IMR-90 (cell line): Measurements from ENCODE around the gene TRDMT1. TPM values are rescaled to one million over a fixed set of nuclear protein-coding genes. Genes with fewer than 3 reads are reported as not detected.

Source experiments
- ATAC-seq: fragments of 200-7000 bp; cut with Tn5 transposase; 2 replicates; pipeline ENCODE4 v1.9.1; 2020; ENCODE audit warnings: low read depth, mild to moderate bottlenecking, moderate library complexity
- BruUV-seq: library from RNA; stranded (reverse); fragments of 400-500 nt; replicated peaks from 2 replicates; lab custom pipeline; 2021; lab: Mats Ljungman, UMichigan
- CTCF ChIA-PET: fragments of 300-600 bp; formaldehyde crosslinking; extraction: SDS; loops from one replicate; lab custom pipeline; 2021; ENCODE audit warnings: antibody characterized with exemption; lab: Yijun Ruan, JAX
- POLR2A ChIA-PET: fragments of 300-600 bp; sonication (Branson Sonifier 250); formaldehyde crosslinking; loops from one replicate; lab custom pipeline; 2022; ENCODE audit warnings: antibody characterized with exemption; ENCODE audit not compliant: unreplicated experiment; lab: Charles Lee
- DNase-seq: peaks from one replicate; pipeline ENCODE4 v3.0.0; 2013
- H2AFZ ChIP-seq: replicated peaks from 2 replicates; pipeline ENCODE3; 2013; ENCODE audit warnings: low read length, mild to moderate bottlenecking; ENCODE audit not compliant: poor library complexity
- H2AK5ac ChIP-seq: 2 replicates; pipeline ENCODE4 v1.6.1; 2013; ENCODE audit warnings: low read depth, low read length, inconsistent platforms
- H2AK9ac ChIP-seq: replicated peaks from 2 replicates; pipeline ENCODE3; 2013; ENCODE audit warnings: mild to moderate bottlenecking, low read depth, low read length, moderate library complexity; ENCODE audit not compliant: poor library complexity
- H2BK120ac ChIP-seq: 2 replicates; pipeline ENCODE4 v1.6.1; 2013; ENCODE audit warnings: low read depth, low read length, inconsistent platforms
- H2BK15ac ChIP-seq: 3 replicates; pipeline ENCODE4 v1.6.1; 2013; ENCODE audit warnings: low read depth, low read length, inconsistent platforms
- H2BK20ac ChIP-seq: 2 replicates; pipeline ENCODE4 v1.6.1; 2013; ENCODE audit warnings: low read depth, mild to moderate bottlenecking, inconsistent platforms, low read length, moderate library complexity
- H2BK5ac ChIP-seq: 2 replicates; pipeline ENCODE4 v1.6.1; 2013; ENCODE audit warnings: mild to moderate bottlenecking, low read depth, low read length, inconsistent platforms; ENCODE audit not compliant: poor library complexity, severe bottlenecking
- H3K14ac ChIP-seq: replicated peaks from 2 replicates; pipeline ENCODE4 v1.6.1; 2013; ENCODE audit warnings: low read depth, low read length, inconsistent platforms
- H3K18ac ChIP-seq: 2 replicates; pipeline ENCODE4 v1.6.1; 2013; ENCODE audit warnings: low read depth, low read length, control low read depth
- H3K23ac ChIP-seq: 2 replicates; pipeline ENCODE4 v1.6.1; 2013; ENCODE audit warnings: low read depth, low read length, inconsistent platforms
- H3K27ac ChIP-seq: 2 replicates; pipeline ENCODE4 v1.5.1; 2013; ENCODE audit warnings: mild to moderate bottlenecking, control low read depth, low read length; ENCODE audit not compliant: insufficient read depth
- H3K27me3 ChIP-seq: 2 replicates; pipeline ENCODE4 v1.6.1; 2013; ENCODE audit warnings: low read length; ENCODE audit not compliant: control insufficient read depth, insufficient read depth
- H3K36me3 ChIP-seq: 2 replicates; pipeline ENCODE4 v1.6.1; 2013; ENCODE audit warnings: low read length, mixed read lengths; ENCODE audit not compliant: control insufficient read depth, insufficient read depth
- H3K4ac ChIP-seq: 2 replicates; pipeline ENCODE4 v1.6.1; 2013; ENCODE audit warnings: low read depth, low read length, inconsistent platforms
- H3K4me1 ChIP-seq: 2 replicates; pipeline ENCODE4 v1.6.1; 2013; ENCODE audit warnings: low read length, mixed read lengths; ENCODE audit not compliant: control insufficient read depth, insufficient read depth
- H3K4me2 ChIP-seq: 2 replicates; pipeline ENCODE4 v1.6.1; 2013; ENCODE audit warnings: low read depth, mild to moderate bottlenecking, control low read depth, low read length, moderate library complexity
- H3K4me3 ChIP-seq: 2 replicates; pipeline ENCODE4 v1.5.1; 2013; ENCODE audit warnings: low read depth, mild to moderate bottlenecking, control low read depth, low read length, moderate library complexity; ENCODE audit not compliant: insufficient read depth
- H3K56ac ChIP-seq: 2 replicates; pipeline ENCODE4 v1.6.1; 2013; ENCODE audit warnings: low read length, inconsistent platforms; ENCODE audit not compliant: insufficient read depth; ENCODE audit errors: extremely low read depth
- H3K79me1 ChIP-seq, 2 experiments: 2 replicates each; pipeline ENCODE4 v1.6.1; 2013; ENCODE audit warnings: low read length in 2 of 2, inconsistent platforms in 1 of 2, low read depth in 1 of 2
- H3K9ac ChIP-seq: 2 replicates; pipeline ENCODE4 v1.6.1; 2013; ENCODE audit warnings: low read depth, low read length, control low read depth
- H3K9me1 ChIP-seq: 2 replicates; pipeline ENCODE4 v1.6.1; 2013; ENCODE audit warnings: low read length, inconsistent platforms; ENCODE audit not compliant: insufficient read depth
- H3K9me3 ChIP-seq: 2 replicates; pipeline ENCODE4 v1.6.1; 2013; ENCODE audit warnings: low read length; ENCODE audit not compliant: control insufficient read depth, insufficient read depth
- H4K20me1 ChIP-seq: 2 replicates; pipeline ENCODE4 v1.6.1; 2013; ENCODE audit warnings: low read length, inconsistent platforms; ENCODE audit not compliant: insufficient read depth
- H4K5ac ChIP-seq: 2 replicates; pipeline ENCODE4 v1.6.1; 2013; ENCODE audit warnings: mild to moderate bottlenecking, low read depth, low read length, control low read depth
- H4K8ac ChIP-seq, 2 experiments: 2 replicates each; pipeline ENCODE4 v1.6.1; 2013; ENCODE audit warnings: low read depth in 2 of 2, low read length in 2 of 2, control low read depth in 1 of 2, inconsistent platforms in 1 of 2
- H4K91ac ChIP-seq: 2 replicates; pipeline ENCODE4 v1.6.1; 2013; ENCODE audit warnings: low read depth, low read length, inconsistent platforms; ENCODE audit not compliant: insufficient read depth
- BHLHE40 ChIP-seq: fragments of 150-350 bp; IDR thresholded peaks from 2 replicates; pipeline ENCODE4 v1.6.1; 2016; ENCODE audit warnings: mild to moderate bottlenecking, low read depth, low read length
- CEBPB ChIP-seq: IDR thresholded peaks from 2 replicates; pipeline ENCODE4 v1.6.1; 2012; ENCODE audit warnings: low read depth, low read length, improper control_type of control experiment
- CHD1 ChIP-seq: IDR thresholded peaks from 2 replicates; pipeline ENCODE4 v1.6.1; 2012; ENCODE audit warnings: low read depth, low read length, improper control_type of control experiment
- FOS ChIP-seq: fragments of 150-350 bp; IDR thresholded peaks from 2 replicates; pipeline ENCODE4 v1.6.1; 2016; ENCODE audit warnings: low read depth, low read length
- MAFK ChIP-seq: IDR thresholded peaks from 2 replicates; pipeline ENCODE4 v1.6.1; 2012; ENCODE audit warnings: low read depth, low read length, improper control_type of control experiment
- MAZ ChIP-seq: IDR thresholded peaks from 2 replicates; pipeline ENCODE4 v1.6.1; 2012; ENCODE audit warnings: low read depth, mild to moderate bottlenecking, low read length, improper control_type of control experiment, moderate library complexity, borderline replicate concordance
- MXI1 ChIP-seq: IDR thresholded peaks from 2 replicates; pipeline ENCODE4 v1.6.1; 2012; ENCODE audit warnings: low read depth, mild to moderate bottlenecking, low read length, moderate library complexity, borderline replicate concordance
- POLR2A ChIP-seq: IDR thresholded peaks from 2 replicates; pipeline ENCODE4 v1.6.1; 2012; ENCODE audit warnings: mild to moderate bottlenecking, low read depth, low read length
- RAD21 ChIP-seq: IDR thresholded peaks from 2 replicates; pipeline ENCODE4 v1.6.1; 2012; ENCODE audit warnings: low read length, improper control_type of control experiment
- RCOR1 ChIP-seq: IDR thresholded peaks from 2 replicates; pipeline ENCODE4 v1.6.1; 2012; ENCODE audit warnings: mild to moderate bottlenecking, low read length, improper control_type of control experiment; ENCODE audit not compliant: insufficient replicate concordance
- RFX5 ChIP-seq: IDR thresholded peaks from 2 replicates; pipeline ENCODE4 v1.8.0; 2012; ENCODE audit warnings: low read depth, mild to moderate bottlenecking, low read length, moderate library complexity
- SMC3 ChIP-seq: fragments of 150-350 bp; IDR thresholded peaks from 2 replicates; pipeline ENCODE4 v1.6.1; 2016; ENCODE audit warnings: low read depth, mild to moderate bottlenecking, antibody characterized with exemption, low read length, moderate library complexity
- WGBS, 2 experiments: methylation state at CpG; one replicate each; pipeline versions ENCODE4 v1.1.5 to v1.1.7; 2013; ENCODE audit warnings: missing lambda C conversion rate in 2 of 2; ENCODE audit not compliant: insufficient read length in 1 of 2; ENCODE audit errors: extremely low coverage in 2 of 2; 5-methylcytosine and 5-hydroxymethylcytosine counted together
- dilution Hi-C: fragments of 300-500 bp; cut with HindIII; formaldehyde crosslinking; loops from one replicate; pipeline ENCODE4 v1.14.3; 2018; ENCODE audit warnings: low sequenced_read_pairs; ENCODE audit not compliant: unreplicated experiment
- in situ Hi-C: fragments of 300-500 bp; cut with MboI; formaldehyde crosslinking; loops from 3 replicates; pipeline ENCODE4 v1.14.3; 2019; ENCODE audit warnings: low sequenced_read_pairs, inconsistent platforms, mixed read lengths
- intact Hi-C: fragments of 100-400 bp; cut with micrococcal nuclease; formaldehyde crosslinking; loops from 2 replicates; pipeline ENCODE4 v1.10.0; 2022
- polyA plus RNA-seq, 3 experiments: library from polyadenylated mRNA; depleted of rRNA; stranded (reverse); fragments of >200 nt; gene quantifications; 2 replicates each; pipeline ENCODE4 v1.2.3, GENCODE V29; 2012; ENCODE audit warnings: low replicate concordance in 1 of 3
- total RNA-seq: library from RNA; depleted of rRNA; stranded (reverse); fragments of >200 nt; gene quantifications from 2 replicates; pipeline ENCODE4 v1.2.3, GENCODE V29; 2012
- TF ChIP-seq, protein P1 (sequence below): conservative IDR thresholded peaks from 2 replicates; pipeline ENCODE4 v1.5.1; 2012; ENCODE audit warnings: mild to moderate bottlenecking, low read depth, low read length, improper control_type of control experiment
- TF ChIP-seq, protein P2 (sequence below): fragments of 150-350 bp; IDR thresholded peaks from 2 replicates; pipeline ENCODE4 v1.6.1; 2017; ENCODE audit warnings: mild to moderate bottlenecking, antibody characterized with exemption, low read length, low read depth

Gene TRDMT1
- total and polyA plus RNA-seq, 2 of the 4 experiments (the other 2 are of a cell fraction): 2.1 to 4.7 TPM

DNA sequence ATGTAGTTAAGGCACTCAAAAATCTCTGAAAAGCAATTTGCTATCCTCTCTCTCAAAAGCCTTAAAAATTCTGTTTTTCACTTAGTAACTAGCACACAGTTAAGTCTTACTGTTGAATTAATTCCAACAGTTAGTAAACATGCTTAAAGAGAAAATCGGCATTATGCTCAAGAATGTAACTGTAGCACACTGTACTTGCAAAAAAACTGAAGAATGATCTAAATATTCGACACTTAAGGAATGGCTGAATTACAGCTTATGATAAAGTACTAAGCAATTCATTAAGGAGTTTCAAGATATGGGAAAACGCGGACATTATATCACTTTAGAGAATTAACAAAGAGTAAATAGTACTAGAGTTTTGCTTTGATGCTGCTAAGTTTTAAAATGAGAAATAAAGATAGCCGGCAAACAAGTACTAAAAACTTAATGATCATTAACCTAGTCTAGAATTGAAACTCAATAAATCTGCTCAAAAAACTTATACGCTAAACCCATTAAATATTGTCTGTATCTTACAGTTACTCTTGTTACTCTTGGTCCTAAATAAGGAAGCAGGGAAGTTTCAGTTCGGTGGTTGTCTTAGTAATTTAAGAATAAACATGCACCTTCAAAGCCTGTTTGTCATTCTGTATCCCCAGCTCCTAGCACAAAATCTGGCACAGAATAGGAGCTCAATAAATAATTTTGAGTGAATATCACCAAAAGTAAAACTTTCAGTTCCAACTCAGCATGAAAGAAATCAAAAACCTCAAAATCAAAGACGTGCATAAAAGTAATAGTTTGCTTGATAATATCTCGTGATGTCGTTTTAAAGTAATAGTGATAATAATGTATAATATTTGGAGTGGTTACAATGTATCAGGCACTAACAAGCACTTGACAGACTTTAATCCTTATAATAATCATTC, 1.2 kb downstream of the TRDMT1 start:
- H2BK20ac ChIP-seq: peak overlapping the region; percentile 18; the same call in 1 of the 2 replicates
- H3K27me3 ChIP-seq: no peaks in the 10 kb centered on the region
- peak overlapping the region; percentile 81 for H2AK5ac ChIP-seq
- H2BK120ac ChIP-seq: peak overlapping the region; percentile 94
- peak overlapping the region; percentile 81 for H3K9ac ChIP-seq
- peaks cover 7 to 33% of the 10 kb centered on the region in 2 experiments for H3K79me1 ChIP-seq
- peak overlapping the region; percentile 84; the same call in 2 of the 3 replicates for H2BK15ac ChIP-seq
- peak overlapping the region; percentile 95; the same call in 1 of the 2 replicates for H3K14ac ChIP-seq
- TSS peak; percentile 57 for BruUV-seq
- H2AK9ac ChIP-seq: peak overlapping the region; percentile 82
- peaks cover 6% of the 10 kb centered on the region; the same call in 1 of the 2 replicates for H3K4me1 ChIP-seq
- peak overlapping the region; percentile 89 for H3K4me2 ChIP-seq
- H3K56ac ChIP-seq: peak overlapping the region; percentile 98
- no peaks in the 10 kb centered on the region for H3K9me3 ChIP-seq
- intact Hi-C loops: loop anchor here (2.0 kb wide), 1 partner anchor 233 kb away; no protein-coding TSS in a partner anchor
- H3K18ac ChIP-seq: peak overlapping the region; percentile 60
- no peaks in the 10 kb centered on the region for H3K36me3 ChIP-seq
- TF ChIP-seq FOS: no peak
- TF ChIP-seq CEBPB: no peak
- TF ChIP-seq, protein P1, sequence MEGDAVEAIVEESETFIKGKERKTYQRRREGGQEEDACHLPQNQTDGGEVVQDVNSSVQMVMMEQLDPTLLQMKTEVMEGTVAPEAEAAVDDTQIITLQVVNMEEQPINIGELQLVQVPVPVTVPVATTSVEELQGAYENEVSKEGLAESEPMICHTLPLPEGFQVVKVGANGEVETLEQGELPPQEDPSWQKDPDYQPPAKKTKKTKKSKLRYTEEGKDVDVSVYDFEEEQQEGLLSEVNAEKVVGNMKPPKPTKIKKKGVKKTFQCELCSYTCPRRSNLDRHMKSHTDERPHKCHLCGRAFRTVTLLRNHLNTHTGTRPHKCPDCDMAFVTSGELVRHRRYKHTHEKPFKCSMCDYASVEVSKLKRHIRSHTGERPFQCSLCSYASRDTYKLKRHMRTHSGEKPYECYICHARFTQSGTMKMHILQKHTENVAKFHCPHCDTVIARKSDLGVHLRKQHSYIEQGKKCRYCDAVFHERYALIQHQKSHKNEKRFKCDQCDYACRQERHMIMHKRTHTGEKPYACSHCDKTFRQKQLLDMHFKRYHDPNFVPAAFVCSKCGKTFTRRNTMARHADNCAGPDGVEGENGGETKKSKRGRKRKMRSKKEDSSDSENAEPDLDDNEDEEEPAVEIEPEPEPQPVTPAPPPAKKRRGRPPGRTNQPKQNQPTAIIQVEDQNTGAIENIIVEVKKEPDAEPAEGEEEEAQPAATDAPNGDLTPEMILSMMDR: no peak
- TF ChIP-seq RFX5: no peak
- no peak for TF ChIP-seq BHLHE40
- TF ChIP-seq RAD21: no peak
- TF ChIP-seq CHD1: no peak
- TF ChIP-seq RCOR1: no peak
- no peak for TF ChIP-seq SMC3
- no peak for TF ChIP-seq MXI1
- TF ChIP-seq MAZ: no peak
- TF ChIP-seq, protein P2, sequence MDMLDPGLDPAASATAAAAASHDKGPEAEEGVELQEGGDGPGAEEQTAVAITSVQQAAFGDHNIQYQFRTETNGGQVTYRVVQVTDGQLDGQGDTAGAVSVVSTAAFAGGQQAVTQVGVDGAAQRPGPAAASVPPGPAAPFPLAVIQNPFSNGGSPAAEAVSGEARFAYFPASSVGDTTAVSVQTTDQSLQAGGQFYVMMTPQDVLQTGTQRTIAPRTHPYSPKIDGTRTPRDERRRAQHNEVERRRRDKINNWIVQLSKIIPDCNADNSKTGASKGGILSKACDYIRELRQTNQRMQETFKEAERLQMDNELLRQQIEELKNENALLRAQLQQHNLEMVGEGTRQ: no peak
- no peak for TF ChIP-seq MAFK
- no peak for TF ChIP-seq POLR2A
- no peaks in the 10 kb centered on the region for H4K20me1 ChIP-seq
- in situ Hi-C loops: no loop called here
- peak overlapping the region; percentile 95 for H2BK5ac ChIP-seq
- H4K5ac ChIP-seq: peak overlapping the region; percentile 65; the same call in 1 of the 2 replicates
- peak overlapping the region; percentile 74; the same call in 1 of the 2 replicates for H3K4me3 ChIP-seq
- ATAC-seq: no peak
- DNase-seq: no peak
- H3K9me1 ChIP-seq: no peaks in the 10 kb centered on the region
- ChIA-PET CTCF (interaction anchor here (0.6 to 1.7 kb wide), 4 partner anchors 14 to 347 kb away, joined by 3 to 8 read pairs (median 4); no protein-coding TSS in a partner anchor), POLR2A (interaction anchor here (1.1 to 1.4 kb wide), 2 partner anchors 26 to 29 kb away, joined by 3 read pairs; no protein-coding TSS in a partner anchor)
- no peak overlapping the region for H4K91ac ChIP-seq
- no CpG with 5 or more reads among the region's 10 CpGs for WGBS, 2 experiments
- peak overlapping the region; percentile 93 for H3K27ac ChIP-seq
- dilution Hi-C loops: no loop called here
- no peak overlapping the region for H2AFZ ChIP-seq
- H3K23ac ChIP-seq: peak overlapping the region; percentile 97
- H3K4ac ChIP-seq: peak overlapping the region; percentile 97; the same call in 1 of the 2 replicates
- H4K8ac ChIP-seq: peak overlapping the region; percentile 88 to 89; a peak in 3 of 4 replicates
